HG03521 (cell line): Measurements from ENCODE around the gene LGMN.

ENCODE experiments used
- ATAC-seq: cut with Tn5 transposase; IDR thresholded peaks from one replicate; pipeline ENCODE4 v1.9.1; 2021; ENCODE audit warnings: mild to moderate bottlenecking, moderate library complexity; ENCODE audit not compliant: unreplicated experiment

Gene LGMN

DNA sequence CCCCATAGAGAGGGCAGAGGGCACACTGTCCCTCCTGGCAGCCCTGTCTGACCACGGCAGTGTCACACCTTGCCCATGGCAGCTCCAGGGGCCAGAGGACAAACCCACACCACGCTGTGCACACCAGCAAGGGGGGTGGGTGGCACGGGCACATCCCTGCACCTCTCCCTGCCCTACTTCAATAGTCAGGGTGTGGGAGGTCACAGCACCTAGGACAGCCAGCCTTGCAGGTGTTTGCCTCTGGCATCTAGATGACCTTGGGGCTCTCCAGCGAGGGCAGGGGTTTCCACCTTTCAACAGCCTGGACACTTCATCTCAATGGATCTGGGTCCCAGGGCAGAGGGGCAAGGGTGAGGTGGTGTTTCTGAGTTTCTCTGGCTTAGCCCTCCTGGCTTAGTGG is 69.2 kb downstream of the LGMN start:
- no peak for ATAC-seq

- no peak for ATAC-seq
These were observed 69.7 kb downstream of the LGMN start for GRCh38 chr14:92678766-92679165.

DNA sequence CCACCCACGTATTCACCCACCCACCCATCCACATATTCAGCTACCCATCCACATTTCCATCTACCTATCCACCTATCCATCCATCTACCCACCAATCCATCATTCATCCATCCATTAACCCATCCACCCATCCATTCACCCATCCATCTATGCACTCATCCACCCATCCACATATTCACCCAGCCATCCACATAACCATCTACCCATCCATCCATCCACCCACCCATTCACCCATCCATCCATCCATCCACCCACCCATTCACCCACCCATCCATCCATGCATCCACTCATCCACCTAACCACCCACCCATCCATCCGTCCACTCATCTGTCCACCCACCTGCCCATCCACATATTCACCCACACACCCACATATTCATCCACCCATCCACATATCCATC is 70.5 kb downstream of the LGMN start:
- no peak for ATAC-seq

GRCh38 chr14:92677087-92677668 is 71.2 kb downstream of the LGMN start:
- peak; percentile 68 for ATAC-seq

DNA sequence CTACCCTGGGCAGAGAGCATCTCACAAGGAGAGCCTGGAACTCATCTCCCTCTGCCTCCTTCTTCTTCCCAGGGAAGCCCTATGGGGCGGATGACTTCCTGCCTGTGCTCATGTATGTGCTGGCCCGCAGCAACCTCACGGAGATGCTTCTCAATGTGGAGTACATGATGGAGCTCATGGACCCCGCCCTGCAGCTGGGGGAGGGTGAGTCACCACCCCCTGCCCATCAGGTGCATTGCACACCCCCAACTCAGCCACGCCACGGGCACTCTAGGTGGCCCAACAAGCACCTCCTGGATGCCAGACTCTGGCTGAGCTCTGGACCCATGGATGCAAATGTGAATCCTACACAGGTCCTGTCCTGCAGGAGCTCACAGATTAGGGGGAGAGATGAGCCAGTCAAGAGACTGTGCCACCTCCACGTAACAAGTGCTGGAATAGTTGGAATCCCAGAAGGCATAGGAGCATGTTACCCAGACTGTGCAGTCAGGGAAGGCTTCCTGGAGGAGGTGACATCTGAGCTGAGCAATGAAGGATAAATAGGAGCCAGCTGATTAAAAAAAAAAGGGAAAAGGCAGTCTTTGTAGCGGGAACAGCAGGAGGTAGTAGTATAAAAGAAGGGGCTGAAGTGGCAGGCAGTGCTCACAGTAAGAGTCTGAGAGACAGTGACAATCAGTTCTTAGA is 71.9 kb downstream of the LGMN start:
- no peak for ATAC-seq

GRCh38 chr14:92675976-92676375 is 72.5 kb downstream of the LGMN start:
- ATAC-seq, result no peak

DNA sequence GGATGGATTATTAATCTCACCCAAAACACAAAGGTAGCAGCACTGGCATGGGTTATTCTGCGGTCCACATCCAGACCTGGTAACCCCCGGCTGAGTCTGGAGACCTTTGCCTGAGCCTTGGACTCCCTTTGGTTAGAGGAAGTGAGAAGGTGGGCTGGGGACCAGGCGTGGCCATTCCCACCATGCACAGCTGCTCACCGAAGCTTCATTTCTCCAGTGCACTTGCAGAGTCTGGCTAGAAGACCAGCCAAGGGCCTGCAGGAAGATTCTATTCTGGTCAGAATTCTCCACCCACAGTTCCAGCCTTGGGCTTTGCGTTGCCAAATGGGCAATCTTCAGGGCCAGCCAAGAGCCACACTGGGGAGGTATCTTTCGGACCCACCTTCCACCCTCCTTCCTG is 73.0 kb downstream of the LGMN start:
- ATAC-seq, result no peak

DNA sequence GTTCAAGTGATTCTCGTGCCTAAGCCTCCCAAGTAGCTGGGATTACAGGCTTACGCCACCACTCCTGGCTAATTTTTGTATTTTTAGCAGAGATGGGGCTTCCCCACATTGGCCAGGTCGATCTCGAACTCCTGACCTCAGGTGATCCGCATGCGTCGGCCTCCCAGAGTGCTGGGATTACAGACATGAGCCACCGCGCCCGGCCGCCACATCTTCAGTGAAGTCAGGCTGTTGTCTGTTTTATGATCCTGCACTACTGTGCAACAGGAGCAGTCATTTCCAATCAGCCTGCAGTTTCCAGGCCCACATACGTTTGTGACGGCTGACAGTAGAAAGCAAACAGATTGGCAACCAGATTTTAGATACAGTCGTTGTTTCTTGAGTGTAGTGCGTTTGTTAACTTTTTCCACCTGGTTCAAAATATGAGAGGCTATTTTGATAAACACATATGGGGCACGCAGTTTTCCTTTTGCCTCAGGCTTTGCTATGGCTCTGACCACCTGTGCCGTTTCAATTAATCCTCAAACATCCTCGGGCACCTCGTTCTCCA is 74.8 kb downstream of the LGMN start:
- ATAC-seq, result no peak

- ATAC-seq, result no peak
These were observed 77.6 kb downstream of the LGMN start for GRCh38 chr14:92670643-92671366.

- ATAC-seq, result no peak
These were observed 78.3 kb downstream of the LGMN start for GRCh38 chr14:92670160-92670559.

GRCh38 chr14:92668276-92668973 is 80.0 kb downstream of the LGMN start:
- no peak for ATAC-seq

DNA sequence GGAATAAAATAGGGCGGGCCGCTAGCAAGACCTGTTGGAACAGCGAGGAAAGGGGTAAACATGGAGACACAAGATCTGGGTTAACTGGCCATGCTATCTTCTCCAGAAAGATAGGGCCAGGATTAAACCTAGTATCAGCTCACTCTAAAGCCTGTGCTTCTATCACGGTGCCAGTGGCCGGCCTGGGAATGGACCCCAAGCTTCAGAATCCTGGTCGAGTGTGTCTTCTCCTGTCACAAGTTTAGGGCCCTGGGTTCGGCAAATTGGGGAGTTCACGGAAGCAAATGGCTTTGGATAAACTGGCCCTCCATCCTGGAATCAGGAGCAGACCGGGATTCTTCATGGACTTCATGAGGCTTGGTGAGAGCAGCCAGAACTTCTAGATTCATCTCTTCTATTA is 82.2 kb downstream of the LGMN start:
- no peak for ATAC-seq

GRCh38 chr14:92665661-92666110 is 82.7 kb downstream of the LGMN start:
- ATAC-seq, result no peak

DNA sequence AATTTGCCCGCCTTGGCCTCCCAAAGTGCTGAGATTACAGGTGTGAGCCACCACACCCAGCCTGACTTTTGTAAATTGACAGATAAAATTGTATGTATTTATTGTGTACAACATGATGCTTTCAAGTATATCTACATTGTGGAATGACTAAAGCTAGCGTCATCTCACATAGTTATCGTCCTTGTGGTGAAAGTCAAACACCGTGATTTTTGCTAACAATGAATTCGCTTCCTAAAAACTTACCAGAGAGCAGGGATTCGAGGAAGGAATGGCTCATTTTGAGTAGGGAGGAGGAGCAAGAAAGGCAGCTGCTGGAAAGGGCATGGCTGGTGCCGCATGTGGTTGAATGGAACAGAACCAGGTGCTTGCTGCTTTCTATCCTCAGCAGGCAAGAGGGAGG is 85.4 kb downstream of the LGMN start:
- ATAC-seq, result no peak

- no peak for ATAC-seq
These were observed 87.9 kb downstream of the LGMN start for GRCh38 chr14:92660571-92660970.

GRCh38 chr14:92659765-92660561 is 88.5 kb downstream of the LGMN start:
- no peak for ATAC-seq

DNA sequence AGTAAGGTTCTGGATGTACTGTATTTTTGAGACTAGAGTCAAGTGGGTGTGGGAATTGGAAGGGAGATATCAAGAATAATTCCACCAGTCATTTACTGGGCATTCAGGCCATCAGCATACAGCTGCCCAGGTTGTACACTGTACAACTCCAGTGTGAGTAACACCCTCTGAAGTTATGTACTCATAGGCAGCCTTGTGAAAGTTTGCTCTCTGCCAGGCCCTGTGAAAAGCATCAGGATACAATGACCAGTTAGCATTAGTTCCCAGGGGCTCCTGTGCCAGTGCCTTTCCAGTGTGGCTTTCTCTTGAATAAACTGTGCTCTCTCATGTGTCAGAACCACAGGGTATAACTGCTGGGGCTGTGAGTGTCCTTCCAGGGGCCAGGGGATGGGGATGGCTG is 89.7 kb downstream of the LGMN start:
- no peak for ATAC-seq

- no peak for ATAC-seq
These were observed 90.3 kb downstream of the LGMN start for GRCh38 chr14:92658160-92658559.

DNA sequence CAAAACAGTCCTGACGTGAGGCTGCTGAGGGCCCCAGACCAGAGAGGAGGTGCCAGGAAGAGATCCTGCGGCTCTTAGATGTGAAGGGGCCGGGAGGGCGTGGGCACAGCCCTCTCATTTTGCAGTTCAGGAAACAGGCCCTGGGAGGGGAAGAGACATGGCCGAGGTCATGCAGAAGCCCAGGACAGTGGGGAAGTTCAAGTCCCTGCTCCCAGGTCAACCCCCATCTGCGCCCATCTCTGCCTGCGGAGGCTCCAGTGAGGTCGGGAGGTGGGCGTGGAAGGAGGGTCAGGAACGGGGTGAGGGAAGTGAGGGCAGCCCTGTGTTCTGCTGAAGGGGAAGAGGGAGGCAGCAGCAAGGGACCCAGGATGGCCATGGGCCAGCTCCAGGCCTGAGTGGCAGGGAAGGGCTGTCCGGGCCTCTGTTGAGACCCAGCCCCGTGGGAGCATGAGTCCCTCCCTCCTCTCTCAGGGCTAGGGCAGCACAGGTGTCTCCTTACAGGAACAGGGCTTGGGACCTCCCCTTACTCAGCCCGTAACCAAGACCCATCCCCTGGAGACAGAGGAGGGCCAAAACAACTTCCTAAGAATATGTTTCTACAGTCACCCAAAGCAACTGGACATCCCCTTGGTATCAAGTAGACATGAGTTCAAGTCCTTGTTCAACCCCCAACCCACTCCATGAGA is 90.8 kb downstream of the LGMN start:
- no peak for ATAC-seq
